Jurkat, Clone E6-1 (cell line): ENCODE results near the gene LAPTM5.

Experiments used
- DNase-seq: peaks from one replicate; pipeline ENCODE4 v3.0.0-alpha.2; 2011; ENCODE audit warnings: low read depth, low spot score
- H3K4me3 ChIP-seq: 2 replicates; pipeline ENCODE4 v1.5.1; 2011; ENCODE audit warnings: mild to moderate bottlenecking, low read length, control low read depth, moderate library complexity

Gene LAPTM5

DNA sequence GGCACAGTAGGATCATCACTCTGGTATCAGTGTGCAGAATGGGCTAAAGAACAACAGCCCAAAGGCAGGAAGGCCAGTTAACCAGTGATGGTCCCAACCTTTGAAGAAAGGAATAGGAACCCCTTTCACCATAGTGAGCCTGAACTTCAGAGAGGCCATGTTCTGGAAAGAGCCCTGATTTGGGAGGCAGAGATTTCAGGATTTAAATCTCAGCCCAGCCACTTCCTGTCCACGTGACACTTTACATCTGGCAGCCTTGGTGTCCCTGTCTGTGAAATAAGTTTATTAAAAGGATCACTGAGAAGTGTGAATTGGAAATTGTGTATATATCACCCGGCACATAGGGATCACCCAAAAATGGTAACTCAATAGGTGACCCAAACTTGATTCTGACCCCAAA, 47.2 kb downstream of the LAPTM5 start:
- no peak overlapping the region for H3K4me3 ChIP-seq
- no peak for DNase-seq

- DNase-seq, result no peak
- H3K4me3 ChIP-seq, result no peak overlapping the region
These were observed 49.2 kb downstream of the LAPTM5 start for GRCh38 chr1:30708361-30708728.

GRCh38 chr1:30707412-30708360, 49.9 kb downstream of the LAPTM5 start:
- no peak overlapping the region for H3K4me3 ChIP-seq
- no peak for DNase-seq

DNA sequence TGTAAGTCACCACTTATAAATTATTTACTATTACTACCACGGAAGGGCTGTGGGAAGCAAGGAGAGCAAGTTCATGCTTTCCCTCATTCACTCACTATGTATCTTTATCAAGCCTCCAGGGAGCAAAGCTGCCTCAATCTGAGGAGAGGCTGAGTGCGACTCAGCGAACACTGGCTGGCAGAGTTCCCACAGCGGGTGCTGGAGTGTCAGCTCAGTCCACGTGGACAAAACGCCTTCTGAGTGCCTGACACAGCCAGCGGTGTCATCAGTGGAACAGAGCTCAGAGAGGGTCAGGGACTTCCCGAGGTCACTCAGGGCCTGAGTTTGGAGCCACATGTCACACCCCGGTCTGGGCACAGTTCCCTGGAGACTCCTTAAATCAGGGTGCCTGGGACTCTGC, 51.0 kb downstream of the LAPTM5 start:
- no peak for DNase-seq
- no peak overlapping the region for H3K4me3 ChIP-seq

DNA sequence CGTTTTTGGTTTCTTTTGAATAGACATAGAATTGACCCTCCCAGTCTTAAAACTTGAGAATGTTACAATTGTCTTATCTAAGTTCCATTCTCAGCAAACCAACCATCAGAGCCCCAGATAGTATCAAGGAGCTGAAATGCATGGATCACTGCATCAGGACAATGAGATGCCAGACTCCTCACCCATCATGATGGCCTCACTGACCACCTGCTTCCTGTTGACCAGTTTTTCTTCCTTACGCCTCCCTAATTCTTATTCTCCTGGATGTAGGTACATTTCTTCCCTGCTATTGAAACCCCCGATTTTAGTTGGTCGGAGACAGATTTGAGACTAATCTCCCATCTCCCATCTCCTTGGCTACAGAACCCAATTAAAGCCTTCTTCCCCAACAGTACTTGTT, 51.9 kb downstream of the LAPTM5 start:
- DNase-seq, result no peak
- H3K4me3 ChIP-seq, result no peak overlapping the region

GRCh38 chr1:30704765-30705509, 52.6 kb downstream of the LAPTM5 start:
- DNase-seq, result no peak
- no peak overlapping the region for H3K4me3 ChIP-seq

DNA sequence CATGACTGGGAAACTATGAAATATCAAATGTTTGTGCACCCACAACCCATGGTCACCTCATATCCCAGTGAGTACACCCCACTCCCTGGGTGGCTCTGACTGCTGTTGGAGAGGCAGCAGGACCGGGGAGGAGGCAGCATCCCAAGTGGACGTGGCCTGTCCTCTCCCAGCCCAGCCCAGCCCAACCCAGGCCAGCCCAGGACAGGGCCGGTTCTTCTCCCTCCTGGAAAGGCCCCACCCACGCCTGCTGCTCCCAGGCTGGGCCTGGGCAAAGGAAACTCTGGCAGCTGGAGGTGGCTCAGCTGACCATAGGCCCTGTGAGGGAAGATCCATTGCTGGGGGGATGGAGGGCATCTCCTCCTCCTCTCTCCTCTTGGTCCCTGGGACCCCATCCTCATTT, 53.3 kb downstream of the LAPTM5 start:
- DNase-seq, result no peak
- no peak overlapping the region for H3K4me3 ChIP-seq

DNA sequence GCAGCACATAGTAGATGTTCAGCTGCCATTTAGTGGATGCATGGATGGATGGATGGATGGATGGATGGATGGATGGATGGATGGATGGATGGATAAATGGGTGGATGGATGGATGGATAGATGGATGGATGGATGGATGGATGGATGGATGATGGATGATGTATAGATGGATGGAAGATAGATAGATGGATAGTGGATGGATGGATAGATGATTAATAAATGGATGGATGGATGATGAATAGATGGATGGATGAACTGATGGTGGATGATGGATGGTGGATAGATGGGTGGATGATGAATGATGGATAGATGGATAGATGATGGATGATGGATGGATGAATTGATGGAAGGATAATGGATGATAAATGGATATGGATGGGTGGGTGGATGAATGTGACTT, 54.8 kb downstream of the LAPTM5 start:
- H3K4me3 ChIP-seq, result no peak overlapping the region
- no peak for DNase-seq

DNA sequence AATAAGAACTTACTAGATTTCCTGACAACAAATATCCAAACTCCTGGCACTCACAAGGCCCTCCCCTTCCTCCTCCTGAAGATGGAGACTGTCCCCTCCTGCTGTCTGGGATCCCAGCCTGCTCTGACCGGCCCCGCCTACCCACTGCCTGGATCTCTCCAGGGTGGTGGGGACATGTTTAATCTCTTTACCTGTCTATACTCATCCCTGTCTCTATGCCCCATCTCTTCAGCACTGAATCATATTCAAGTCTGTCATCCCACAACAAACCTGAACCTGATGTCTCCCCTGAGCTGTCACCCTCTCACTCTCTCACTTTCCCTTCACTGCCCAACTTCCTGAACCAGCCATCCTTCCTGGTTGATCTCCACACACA, 56.3 kb downstream of the LAPTM5 start:
- DNase-seq, result no peak
- no peak overlapping the region for H3K4me3 ChIP-seq

DNA sequence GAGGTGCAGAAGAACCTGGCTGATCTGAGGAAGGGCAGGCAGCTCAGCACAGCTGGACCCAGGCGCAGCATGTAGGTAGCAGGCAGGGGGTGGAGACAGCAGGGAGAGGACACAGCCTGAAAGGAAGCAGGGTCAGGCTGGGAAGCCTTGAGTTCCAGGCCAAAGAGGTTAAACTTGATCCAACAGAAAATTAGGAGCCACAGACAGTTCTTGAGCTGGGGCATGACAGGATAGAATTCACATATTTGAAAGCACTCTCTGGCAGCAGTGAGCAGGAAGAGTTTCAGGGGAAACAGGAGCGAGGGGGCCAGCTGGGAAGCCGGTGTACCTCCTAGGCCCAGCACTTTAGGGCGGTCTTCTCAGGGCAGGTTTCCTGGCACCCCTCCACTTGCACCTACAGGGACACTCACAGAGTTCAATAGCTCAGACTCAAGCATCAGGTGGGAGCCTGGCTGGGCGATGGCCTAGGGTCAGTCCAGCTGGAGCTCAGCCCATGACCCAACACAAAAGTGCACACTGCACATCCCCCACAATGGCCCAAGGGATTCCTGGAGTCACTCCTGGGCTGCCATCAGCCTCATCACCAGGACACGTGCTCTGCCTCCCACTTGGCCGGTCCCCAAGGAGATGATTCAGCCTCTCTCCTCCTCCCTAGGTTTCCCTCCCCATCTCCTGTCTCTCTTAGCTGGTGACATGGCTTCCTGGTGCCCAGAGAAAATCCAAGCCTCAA, 56.9 kb downstream of the LAPTM5 start:
- no peak for DNase-seq
- no peak overlapping the region for H3K4me3 ChIP-seq

- DNase-seq, result no peak
- H3K4me3 ChIP-seq, result no peak overlapping the region
These were observed 57.8 kb downstream of the LAPTM5 start for GRCh38 chr1:30699762-30700161.

- no peak for DNase-seq
- H3K4me3 ChIP-seq, result no peak overlapping the region
These were observed 59.1 kb downstream of the LAPTM5 start for GRCh38 chr1:30698401-30698981.

- H3K4me3 ChIP-seq, result no peak overlapping the region
- no peak for DNase-seq
These were observed 59.8 kb downstream of the LAPTM5 start for GRCh38 chr1:30697571-30698376.

GRCh38 chr1:30696831-30697230, 60.7 kb downstream of the LAPTM5 start:
- no peak overlapping the region for H3K4me3 ChIP-seq
- no peak for DNase-seq

- no peak for DNase-seq
- no peak overlapping the region for H3K4me3 ChIP-seq
These were observed 62.1 kb downstream of the LAPTM5 start for GRCh38 chr1:30695439-30695841.

DNA sequence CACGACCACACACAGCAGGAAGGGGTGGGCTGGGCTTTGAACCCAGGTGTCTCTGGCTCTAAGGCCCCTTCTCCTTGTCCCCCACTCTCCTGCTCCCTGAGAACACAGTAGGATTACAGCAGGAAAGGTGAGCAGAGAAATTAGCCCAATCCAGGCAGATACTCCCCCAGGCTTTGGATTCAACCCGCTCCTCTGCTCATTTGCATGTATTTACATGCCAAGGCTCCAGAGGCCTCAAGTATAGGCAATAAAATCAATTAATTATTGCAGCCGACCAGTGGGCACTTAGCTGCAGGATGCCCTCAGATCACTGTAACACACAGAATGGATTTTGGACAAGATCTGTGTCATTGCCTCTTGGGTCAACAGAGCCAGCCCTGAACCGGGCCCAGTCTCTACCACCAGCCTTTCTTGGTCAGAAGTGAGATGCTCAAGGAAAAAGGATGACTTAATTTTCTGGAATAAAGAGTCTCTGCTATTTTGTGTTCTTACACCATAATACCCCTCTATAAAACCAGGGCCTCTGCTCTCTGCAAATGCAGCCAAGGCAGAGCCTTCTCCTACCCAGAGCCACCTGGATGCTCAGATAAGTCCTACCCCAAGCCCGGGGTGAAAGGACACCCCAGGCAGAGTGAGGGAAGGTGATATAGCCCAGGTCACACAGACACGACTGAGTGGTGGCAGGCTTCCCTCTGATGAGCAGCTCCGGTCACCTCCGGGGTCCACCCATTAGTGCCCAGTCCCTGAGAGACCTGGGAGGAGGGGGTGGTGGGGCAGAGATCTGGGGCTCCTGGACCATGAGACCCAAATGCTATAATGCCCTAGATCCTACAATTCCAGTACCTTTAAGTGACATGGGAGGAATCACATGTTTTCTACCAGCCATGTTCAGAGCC, 63.0 kb downstream of the LAPTM5 start:
- no peak for DNase-seq
- no peak overlapping the region for H3K4me3 ChIP-seq

DNA sequence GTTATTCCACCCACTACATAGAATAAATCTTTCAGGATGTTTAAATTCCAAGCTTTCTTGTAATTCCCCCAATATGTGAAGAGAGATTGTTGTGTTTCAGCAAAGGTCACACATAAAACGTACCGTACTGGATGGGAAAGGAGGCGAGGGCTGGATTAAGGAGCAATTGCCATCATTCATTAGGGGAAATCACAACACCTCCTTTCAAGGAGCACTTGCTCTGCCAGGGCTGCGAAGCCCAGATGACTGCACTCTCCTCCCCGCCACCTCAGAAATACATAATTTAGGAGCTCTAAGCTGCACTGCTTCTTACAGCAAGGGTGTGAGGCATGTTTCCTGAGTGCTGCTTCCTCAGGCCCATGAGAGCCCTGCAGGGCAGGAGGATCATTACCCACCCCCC, 63.8 kb downstream of the LAPTM5 start:
- DNase-seq, result no peak
- no peak overlapping the region for H3K4me3 ChIP-seq

DNA sequence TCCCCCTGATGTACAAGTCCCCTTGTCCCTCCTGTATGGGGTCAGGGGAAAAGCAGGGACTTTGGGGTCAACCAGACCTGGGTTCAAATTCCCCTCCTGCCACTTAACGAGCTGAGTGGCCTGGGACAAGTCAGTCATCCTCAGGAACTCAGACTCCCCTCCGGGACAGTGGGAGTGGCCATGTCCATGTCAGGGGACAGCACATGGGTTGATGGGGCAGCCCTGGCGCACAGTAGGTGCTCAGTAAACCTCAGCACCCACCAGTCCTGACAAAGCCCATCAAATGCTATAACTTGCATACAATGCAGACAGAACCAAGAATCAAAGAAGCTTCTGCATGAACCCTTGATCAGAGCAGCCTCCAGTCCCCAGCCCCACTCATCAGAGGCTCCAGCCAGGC, 64.2 kb downstream of the LAPTM5 start:
- H3K4me3 ChIP-seq, result no peak overlapping the region
- DNase-seq, result no peak
